Measurements from ENCODE around the gene NKAIN2.
A peak's percentile ranks its signal among the peaks of the same experiment; 100 is the strongest.

NKAIN2 gene

GRCh38 chr6:124494956-124495664 lies 691.4 kb downstream of the NKAIN2 start:
- Histone ChIP-seq H3K27me3 (ENCODE audit: insufficient read depth, low read length) (no peaks in the 10 kb centered on the region), H2AFZ (ENCODE audit: low read depth, low read length) (no peak overlapping the region), H3K36me3 (ENCODE audit: insufficient read depth, low read length) (no peaks in the 10 kb centered on the region), H3K4me3 (ENCODE audit: low read length) (no peak overlapping the region), H3K4me1 (ENCODE audit: insufficient read depth, low read length) (no peaks in the 10 kb centered on the region), H3K9me3 (ENCODE audit: low read length) (no peaks in the 10 kb centered on the region)

- no peaks in the 10 kb centered on the region for H3K27me3 ChIP-seq (ENCODE audit: insufficient read depth, low read length)
These were observed 692.1 kb downstream of the NKAIN2 start for GRCh38 chr6:124495665-124496190.

GRCh38 chr6:124496334-124496733 lies 692.7 kb downstream of the NKAIN2 start:
- H3K9me3 ChIP-seq (ENCODE audit: low read length), result no peaks in the 10 kb centered on the region
- no peak overlapping the region for H3K4me3 ChIP-seq (ENCODE audit: low read length)
- H3K36me3 ChIP-seq (ENCODE audit: insufficient read depth, low read length), result no peaks in the 10 kb centered on the region
- H3K4me1 ChIP-seq (ENCODE audit: insufficient read depth, low read length), result no peaks in the 10 kb centered on the region
- no peaks in the 10 kb centered on the region for H3K27me3 ChIP-seq (ENCODE audit: insufficient read depth, low read length)
- no peak overlapping the region for H2AFZ ChIP-seq (ENCODE audit: low read depth, low read length)

More at GRCh38 chr6:124495665-124496190, 692.1 kb downstream of the NKAIN2 start:
- Histone ChIP-seq H3K4me3 (ENCODE audit: low read length) (no peak overlapping the region), H3K36me3 (ENCODE audit: insufficient read depth, low read length) (no peaks in the 10 kb centered on the region), H3K9me3 (ENCODE audit: low read length) (no peaks in the 10 kb centered on the region), H2AFZ (ENCODE audit: low read depth, low read length) (no peak overlapping the region), H3K4me1 (ENCODE audit: insufficient read depth, low read length) (no peaks in the 10 kb centered on the region)

GRCh38 chr6:124512431-124512830 lies 708.8 kb downstream of the NKAIN2 start:
- Histone ChIP-seq H3K27me3 (ENCODE audit: insufficient read depth, low read length) (no peaks in the 10 kb centered on the region), H3K4me1 (ENCODE audit: insufficient read depth, low read length) (no peaks in the 10 kb centered on the region), H3K36me3 (ENCODE audit: insufficient read depth, low read length) (no peaks in the 10 kb centered on the region), H2AFZ (ENCODE audit: low read depth, low read length) (no peak overlapping the region), H3K4me3 (ENCODE audit: low read length) (no peak overlapping the region), H3K9me3 (ENCODE audit: low read length) (no peaks in the 10 kb centered on the region)

GRCh38 chr6:124517339-124517738 lies 713.7 kb downstream of the NKAIN2 start:
- Histone ChIP-seq H3K27me3 (ENCODE audit: insufficient read depth, low read length) (no peaks in the 10 kb centered on the region), H3K4me3 (ENCODE audit: low read length) (no peak overlapping the region), H3K36me3 (ENCODE audit: insufficient read depth, low read length) (no peaks in the 10 kb centered on the region), H3K9me3 (ENCODE audit: low read length) (no peaks in the 10 kb centered on the region), H3K4me1 (ENCODE audit: insufficient read depth, low read length) (no peaks in the 10 kb centered on the region), H2AFZ (ENCODE audit: low read depth, low read length) (no peak overlapping the region)

GRCh38 chr6:124520514-124520913 lies 716.8 kb downstream of the NKAIN2 start:
- H3K27me3 ChIP-seq (ENCODE audit: insufficient read depth, low read length), result no peaks in the 10 kb centered on the region
- H3K9me3 ChIP-seq (ENCODE audit: low read length), result no peaks in the 10 kb centered on the region
- H2AFZ ChIP-seq (ENCODE audit: low read depth, low read length), result no peak overlapping the region
- no peak overlapping the region for H3K4me3 ChIP-seq (ENCODE audit: low read length)
- H3K36me3 ChIP-seq (ENCODE audit: insufficient read depth, low read length), result no peaks in the 10 kb centered on the region
- H3K4me1 ChIP-seq (ENCODE audit: insufficient read depth, low read length), result peaks cover 16% of the 10 kb centered on the region

GRCh38 chr6:124522335-124522734 lies 718.7 kb downstream of the NKAIN2 start:
- Histone ChIP-seq H2AFZ (ENCODE audit: low read depth, low read length) (no peak overlapping the region), H3K9me3 (ENCODE audit: low read length) (no peaks in the 10 kb centered on the region)

GRCh38 chr6:124524491-124525200 lies 721.0 kb downstream of the NKAIN2 start:
- Histone ChIP-seq H3K9me3 (ENCODE audit: low read length) (no peaks in the 10 kb centered on the region), H3K4me3 (ENCODE audit: low read length) (no peak overlapping the region), H2AFZ (ENCODE audit: low read depth, low read length) (peak overlapping the region; percentile 87), H3K27me3 (ENCODE audit: insufficient read depth, low read length) (no peaks in the 10 kb centered on the region), H3K4me1 (ENCODE audit: insufficient read depth, low read length) (peaks cover 16% of the 10 kb centered on the region), H3K36me3 (ENCODE audit: insufficient read depth, low read length) (no peaks in the 10 kb centered on the region)

More at GRCh38 chr6:124522335-124522734, 718.7 kb downstream of the NKAIN2 start:
- no peak overlapping the region for H3K4me3 ChIP-seq (ENCODE audit: low read length)
- no peaks in the 10 kb centered on the region for H3K36me3 ChIP-seq (ENCODE audit: insufficient read depth, low read length)
- no peaks in the 10 kb centered on the region for H3K27me3 ChIP-seq (ENCODE audit: insufficient read depth, low read length)
- peaks cover 16% of the 10 kb centered on the region for H3K4me1 ChIP-seq (ENCODE audit: insufficient read depth, low read length)

- Histone ChIP-seq H3K4me1 (ENCODE audit: insufficient read depth, low read length) (no peaks in the 10 kb centered on the region), H2AFZ (ENCODE audit: low read depth, low read length) (no peak overlapping the region), H3K36me3 (ENCODE audit: insufficient read depth, low read length) (no peaks in the 10 kb centered on the region), H3K4me3 (ENCODE audit: low read length) (no peak overlapping the region), H3K9me3 (ENCODE audit: low read length) (no peaks in the 10 kb centered on the region), H3K27me3 (ENCODE audit: insufficient read depth, low read length) (no peaks in the 10 kb centered on the region)
These were observed 727.3 kb downstream of the NKAIN2 start for GRCh38 chr6:124530926-124531325.

- Histone ChIP-seq H3K27me3 (ENCODE audit: insufficient read depth, low read length) (no peaks in the 10 kb centered on the region), H3K36me3 (ENCODE audit: insufficient read depth, low read length) (no peaks in the 10 kb centered on the region), H3K4me3 (ENCODE audit: low read length) (no peak overlapping the region), H3K9me3 (ENCODE audit: low read length) (no peaks in the 10 kb centered on the region), H2AFZ (ENCODE audit: low read depth, low read length) (no peak overlapping the region), H3K4me1 (ENCODE audit: insufficient read depth, low read length) (peaks cover 15% of the 10 kb centered on the region)
These were observed 731.6 kb downstream of the NKAIN2 start for GRCh38 chr6:124535299-124535698.

GRCh38 chr6:124535746-124536145 lies 732.1 kb downstream of the NKAIN2 start:
- H3K4me1 ChIP-seq (ENCODE audit: insufficient read depth, low read length), result peaks cover 15% of the 10 kb centered on the region
- H2AFZ ChIP-seq (ENCODE audit: low read depth, low read length), result no peak overlapping the region
- no peaks in the 10 kb centered on the region for H3K36me3 ChIP-seq (ENCODE audit: insufficient read depth, low read length)
- H3K27me3 ChIP-seq (ENCODE audit: insufficient read depth, low read length), result no peaks in the 10 kb centered on the region
- H3K4me3 ChIP-seq (ENCODE audit: low read length), result no peak overlapping the region
- no peaks in the 10 kb centered on the region for H3K9me3 ChIP-seq (ENCODE audit: low read length)

- Histone ChIP-seq H3K4me3 (ENCODE audit: low read length) (no peak overlapping the region), H3K27me3 (ENCODE audit: insufficient read depth, low read length) (no peaks in the 10 kb centered on the region), H2AFZ (ENCODE audit: low read depth, low read length) (no peak overlapping the region), H3K4me1 (ENCODE audit: insufficient read depth, low read length) (peaks cover 15% of the 10 kb centered on the region), H3K9me3 (ENCODE audit: low read length) (no peaks in the 10 kb centered on the region), H3K36me3 (ENCODE audit: insufficient read depth, low read length) (no peaks in the 10 kb centered on the region)
These were observed 732.6 kb downstream of the NKAIN2 start for GRCh38 chr6:124536157-124536841.

GRCh38 chr6:124536842-124537191 lies 733.2 kb downstream of the NKAIN2 start:
- Histone ChIP-seq H2AFZ (ENCODE audit: low read depth, low read length) (no peak overlapping the region), H3K36me3 (ENCODE audit: insufficient read depth, low read length) (no peaks in the 10 kb centered on the region), H3K27me3 (ENCODE audit: insufficient read depth, low read length) (no peaks in the 10 kb centered on the region), H3K4me1 (ENCODE audit: insufficient read depth, low read length) (peaks cover 19% of the 10 kb centered on the region), H3K9me3 (ENCODE audit: low read length) (no peaks in the 10 kb centered on the region), H3K4me3 (ENCODE audit: low read length) (no peak overlapping the region)
